Measurements from ENCODE around the gene KIF1B. TPM values are rescaled to one million over a fixed set of nuclear protein-coding genes. Genes with fewer than 3 reads are reported as not detected.

Gene KIF1B
- total and polyA plus RNA-seq, 2 donors, result 5.5 to 6.9 TPM

GRCh38 chr1:10263450-10264082 is 53.2 kb downstream of the KIF1B start:
- no peak for DNase-seq (ENCODE audit: low read depth in 6 of 9, low spot score in 9 of 9)
- Histone ChIP-seq H3K4me1 (ENCODE audit: control insufficient read depth in 2 of 2, insufficient read depth in 2 of 2, low read length in 2 of 2) (no peaks in the 10 kb centered on the region), H3K36me3 (ENCODE audit: control insufficient read depth in 2 of 2, insufficient read depth in 2 of 2, low read length in 1 of 2) (no peaks in the 10 kb centered on the region), H3K9me3 (ENCODE audit: control insufficient read depth in 2 of 2, insufficient read depth in 1 of 2, low read length in 1 of 2) (no peaks in the 10 kb centered on the region), H3K4me3 (ENCODE audit: low read length in 2 of 2) (no peak overlapping the region), H3K27ac (ENCODE audit: low read depth in 1 of 2, low read length in 1 of 2) (no peak overlapping the region), H3K27me3 (ENCODE audit: control insufficient read depth in 2 of 2, insufficient read depth in 1 of 2, low read length in 1 of 2) (no peaks in the 10 kb centered on the region)
- WGBS, result 94% methylated on average over 3 of the region's 3 CpGs

DNA sequence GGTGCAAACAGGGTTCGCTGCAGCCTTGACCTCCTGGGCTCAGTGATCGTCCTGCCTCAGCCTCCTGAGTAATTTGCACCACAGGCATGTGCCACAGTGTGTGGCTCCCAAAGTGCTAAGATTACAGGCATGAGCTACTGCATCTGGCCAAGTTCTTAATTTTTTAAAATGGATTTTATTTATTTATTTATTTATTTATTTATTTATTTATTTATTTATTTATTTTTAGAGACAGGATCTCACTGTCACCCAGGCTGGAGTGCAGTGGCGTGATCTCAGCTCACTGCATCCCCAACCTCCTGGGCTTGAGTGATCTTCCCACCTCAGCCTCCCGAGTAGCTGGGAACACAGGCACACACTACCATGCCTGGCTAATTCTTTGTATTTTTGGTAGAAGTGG is 54.7 kb downstream of the KIF1B start:
- Histone ChIP-seq H3K4me3 (ENCODE audit: low read length in 2 of 2) (no peak overlapping the region), H3K9me3 (ENCODE audit: control insufficient read depth in 2 of 2, insufficient read depth in 1 of 2, low read length in 1 of 2) (no peaks in the 10 kb centered on the region), H3K4me1 (ENCODE audit: control insufficient read depth in 2 of 2, insufficient read depth in 2 of 2, low read length in 2 of 2) (no peaks in the 10 kb centered on the region), H3K36me3 (ENCODE audit: control insufficient read depth in 2 of 2, insufficient read depth in 2 of 2, low read length in 1 of 2) (no peaks in the 10 kb centered on the region), H3K27ac (ENCODE audit: low read depth in 1 of 2, low read length in 1 of 2) (no peak overlapping the region), H3K27me3 (ENCODE audit: control insufficient read depth in 2 of 2, insufficient read depth in 1 of 2, low read length in 1 of 2) (no peaks in the 10 kb centered on the region)
- 98% methylated on average over 4 of the region's 4 CpGs for WGBS
- DNase-seq (ENCODE audit: low read depth in 6 of 9, low spot score in 9 of 9), result no peak

DNA sequence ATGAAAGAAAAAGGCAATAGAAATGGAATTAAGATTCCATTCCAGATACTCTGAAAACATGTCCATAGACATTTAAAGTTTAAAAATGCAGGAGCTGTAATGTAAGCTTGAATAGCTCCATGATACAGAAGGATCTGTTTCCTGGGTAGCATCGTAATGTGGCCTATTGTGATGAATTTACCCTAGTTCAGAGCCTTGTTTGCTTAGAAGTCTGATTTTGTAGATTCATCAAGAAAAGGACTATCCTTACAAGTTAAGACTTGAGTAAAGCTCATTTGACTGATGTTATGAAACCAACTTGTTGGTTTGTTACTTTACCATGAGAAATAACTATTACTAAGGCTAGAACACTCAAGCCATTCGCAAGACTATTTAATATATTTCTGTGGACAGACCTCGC is 55.5 kb downstream of the KIF1B start:
- Histone ChIP-seq H3K27me3 (ENCODE audit: control insufficient read depth in 2 of 2, insufficient read depth in 1 of 2, low read length in 1 of 2) (no peaks in the 10 kb centered on the region), H3K36me3 (ENCODE audit: control insufficient read depth in 2 of 2, insufficient read depth in 2 of 2, low read length in 1 of 2) (no peaks in the 10 kb centered on the region), H3K4me1 (ENCODE audit: control insufficient read depth in 2 of 2, insufficient read depth in 2 of 2, low read length in 2 of 2) (no peaks in the 10 kb centered on the region), H3K4me3 (ENCODE audit: low read length in 2 of 2) (no peak overlapping the region), H3K27ac (ENCODE audit: low read depth in 1 of 2, low read length in 1 of 2) (no peak overlapping the region), H3K9me3 (ENCODE audit: control insufficient read depth in 2 of 2, insufficient read depth in 1 of 2, low read length in 1 of 2) (no peaks in the 10 kb centered on the region)
- no peak for DNase-seq (ENCODE audit: low read depth in 6 of 9, low spot score in 9 of 9)
- 97% methylated on average over 3 of the region's 3 CpGs for WGBS

- no peaks in the 10 kb centered on the region for H3K36me3 ChIP-seq (ENCODE audit: control insufficient read depth in 2 of 2, insufficient read depth in 2 of 2, low read length in 1 of 2)
- DNase-seq (ENCODE audit: low read depth in 6 of 9, low spot score in 9 of 9), result no peak
- no peak overlapping the region for H3K4me3 ChIP-seq (ENCODE audit: low read length in 2 of 2)
- H3K4me1 ChIP-seq (ENCODE audit: control insufficient read depth in 2 of 2, insufficient read depth in 2 of 2, low read length in 2 of 2), result peaks cover 3 to 5% of the 10 kb centered on the region in 2 donors
- H3K27ac ChIP-seq (ENCODE audit: low read depth in 1 of 2, low read length in 1 of 2), result no peak overlapping the region
- no peaks in the 10 kb centered on the region for H3K9me3 ChIP-seq (ENCODE audit: control insufficient read depth in 2 of 2, insufficient read depth in 1 of 2, low read length in 1 of 2)
- H3K27me3 ChIP-seq (ENCODE audit: control insufficient read depth in 2 of 2, insufficient read depth in 1 of 2, low read length in 1 of 2), result no peaks in the 10 kb centered on the region
- WGBS, result 98% methylated on average over 5 of the region's 5 CpGs
Measured at GRCh38 chr1:10267319-10267718, 56.9 kb downstream of the KIF1B start.

- DNase-seq (ENCODE audit: low read depth in 6 of 9, low spot score in 9 of 9), result no peak
- H3K27me3 ChIP-seq (ENCODE audit: control insufficient read depth in 2 of 2, insufficient read depth in 1 of 2, low read length in 1 of 2), result no peaks in the 10 kb centered on the region
- H3K36me3 ChIP-seq (ENCODE audit: control insufficient read depth in 2 of 2, insufficient read depth in 2 of 2, low read length in 1 of 2), result no peaks in the 10 kb centered on the region
- H3K4me3 ChIP-seq (ENCODE audit: low read length in 2 of 2), result no peak overlapping the region
- no peak overlapping the region for H3K27ac ChIP-seq (ENCODE audit: low read depth in 1 of 2, low read length in 1 of 2)
- peaks cover 3 to 5% of the 10 kb centered on the region in 2 donors for H3K4me1 ChIP-seq (ENCODE audit: control insufficient read depth in 2 of 2, insufficient read depth in 2 of 2, low read length in 2 of 2)
- 99% methylated on average over 5 of the region's 5 CpGs for WGBS
- no peaks in the 10 kb centered on the region for H3K9me3 ChIP-seq (ENCODE audit: control insufficient read depth in 2 of 2, insufficient read depth in 1 of 2, low read length in 1 of 2)
Measured at GRCh38 chr1:10267921-10268320, 57.6 kb downstream of the KIF1B start.

GRCh38 chr1:10271090-10271489 is 60.7 kb downstream of the KIF1B start:
- Histone ChIP-seq H3K4me3 (ENCODE audit: low read length in 2 of 2) (no peak overlapping the region), H3K36me3 (ENCODE audit: control insufficient read depth in 2 of 2, insufficient read depth in 2 of 2, low read length in 1 of 2) (no peaks in the 10 kb centered on the region), H3K27me3 (ENCODE audit: control insufficient read depth in 2 of 2, insufficient read depth in 1 of 2, low read length in 1 of 2) (no peaks in the 10 kb centered on the region), H3K27ac (ENCODE audit: low read depth in 1 of 2, low read length in 1 of 2) (peak overlapping the region in 1 of 2 donors; percentile 48), H3K4me1 (ENCODE audit: control insufficient read depth in 2 of 2, insufficient read depth in 2 of 2, low read length in 2 of 2) (peaks cover 3 to 5% of the 10 kb centered on the region in 2 donors), H3K9me3 (ENCODE audit: control insufficient read depth in 2 of 2, insufficient read depth in 1 of 2, low read length in 1 of 2) (no peaks in the 10 kb centered on the region)
- 21% methylated on average over 2 of the region's 2 CpGs for WGBS
- DNase-seq (ENCODE audit: low read depth in 6 of 9, low spot score in 9 of 9), result peak in 7 of 9 donors; percentile 13 to 74 (median 48)

DNA sequence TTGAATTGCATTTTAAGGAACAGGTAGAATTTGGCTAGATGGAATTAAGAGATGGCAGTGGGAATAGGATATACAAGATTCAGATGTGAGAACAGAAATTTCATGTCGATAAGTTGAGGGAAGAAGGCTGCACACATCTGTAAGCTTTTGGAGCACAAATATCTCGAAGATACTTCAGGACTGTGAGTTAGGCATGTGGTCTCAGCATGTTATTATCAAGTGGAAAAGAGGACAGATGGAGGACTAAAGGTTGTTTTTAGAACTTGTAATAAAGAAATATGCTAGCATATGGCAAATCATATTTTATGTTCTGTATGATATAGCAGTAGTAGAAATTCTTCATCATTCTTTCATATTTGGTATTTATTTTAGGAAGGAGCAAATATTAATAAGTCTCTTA is 61.5 kb downstream of the KIF1B start:
- peak in 1 of 9 donors; percentile 13 for DNase-seq (ENCODE audit: low read depth in 6 of 9, low spot score in 9 of 9)
- H3K27me3 ChIP-seq (ENCODE audit: control insufficient read depth in 2 of 2, insufficient read depth in 1 of 2, low read length in 1 of 2), result no peaks in the 10 kb centered on the region
- H3K36me3 ChIP-seq (ENCODE audit: control insufficient read depth in 2 of 2, insufficient read depth in 2 of 2, low read length in 1 of 2), result no peaks in the 10 kb centered on the region
- H3K9me3 ChIP-seq (ENCODE audit: control insufficient read depth in 2 of 2, insufficient read depth in 1 of 2, low read length in 1 of 2), result no peaks in the 10 kb centered on the region
- H3K4me3 ChIP-seq (ENCODE audit: low read length in 2 of 2), result no peak overlapping the region
- 95% methylated on average over 2 of the region's 2 CpGs for WGBS
- H3K4me1 ChIP-seq (ENCODE audit: control insufficient read depth in 2 of 2, insufficient read depth in 2 of 2, low read length in 2 of 2), result peaks cover 3 to 5% of the 10 kb centered on the region in 2 donors
- peak overlapping the region in 1 of 2 donors; percentile 48 for H3K27ac ChIP-seq (ENCODE audit: low read depth in 1 of 2, low read length in 1 of 2)

GRCh38 chr1:10272274-10272673 is 61.9 kb downstream of the KIF1B start:
- no peaks in the 10 kb centered on the region for H3K9me3 ChIP-seq (ENCODE audit: control insufficient read depth in 2 of 2, insufficient read depth in 1 of 2, low read length in 1 of 2)
- 97% methylated on average over 1 of the region's 1 CpG for WGBS
- DNase-seq (ENCODE audit: low read depth in 6 of 9, low spot score in 9 of 9), result peak in 1 of 9 donors; percentile 19
- H3K4me1 ChIP-seq (ENCODE audit: control insufficient read depth in 2 of 2, insufficient read depth in 2 of 2, low read length in 2 of 2), result peaks cover 3 to 5% of the 10 kb centered on the region in 2 donors
- H3K27me3 ChIP-seq (ENCODE audit: control insufficient read depth in 2 of 2, insufficient read depth in 1 of 2, low read length in 1 of 2), result no peaks in the 10 kb centered on the region
- H3K4me3 ChIP-seq (ENCODE audit: low read length in 2 of 2), result no peak overlapping the region
- no peaks in the 10 kb centered on the region for H3K36me3 ChIP-seq (ENCODE audit: control insufficient read depth in 2 of 2, insufficient read depth in 2 of 2, low read length in 1 of 2)
- peak overlapping the region in 1 of 2 donors; percentile 48 for H3K27ac ChIP-seq (ENCODE audit: low read depth in 1 of 2, low read length in 1 of 2)

DNA sequence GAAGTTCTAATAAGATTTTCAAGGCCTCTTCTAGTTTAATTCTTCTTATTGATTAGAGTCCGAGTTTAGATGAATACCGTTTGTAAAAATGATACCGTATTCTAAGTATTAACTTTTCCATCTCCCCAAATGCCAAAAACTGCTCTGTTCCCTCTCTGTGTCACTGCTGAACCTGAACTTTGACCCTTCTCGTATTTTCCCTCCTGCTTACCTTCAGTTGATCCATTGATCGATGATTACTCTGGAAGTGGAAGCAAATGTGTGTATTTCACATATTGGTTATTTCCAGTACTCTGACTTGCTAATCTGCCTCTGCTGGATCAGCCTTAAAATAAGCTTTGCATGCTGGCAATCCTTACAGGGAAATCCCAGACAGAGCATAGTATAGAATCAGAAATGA is 68.5 kb downstream of the KIF1B start:
- Histone ChIP-seq H3K27me3 (ENCODE audit: control insufficient read depth in 2 of 2, insufficient read depth in 1 of 2, low read length in 1 of 2) (no peaks in the 10 kb centered on the region), H3K4me1 (ENCODE audit: control insufficient read depth in 2 of 2, insufficient read depth in 2 of 2, low read length in 2 of 2) (no peaks in the 10 kb centered on the region), H3K36me3 (ENCODE audit: control insufficient read depth in 2 of 2, insufficient read depth in 2 of 2, low read length in 1 of 2) (no peaks in the 10 kb centered on the region), H3K9me3 (ENCODE audit: control insufficient read depth in 2 of 2, insufficient read depth in 1 of 2, low read length in 1 of 2) (no peaks in the 10 kb centered on the region), H3K27ac (ENCODE audit: low read depth in 1 of 2, low read length in 1 of 2) (no peak overlapping the region), H3K4me3 (ENCODE audit: low read length in 2 of 2) (no peak overlapping the region)
- DNase-seq (ENCODE audit: low read depth in 6 of 9, low spot score in 9 of 9), result no peak
- WGBS, result 98% methylated on average over 5 of the region's 5 CpGs

Measured in thymus (tissue), 11 donors.